ENCODE measurements around the gene ATXN8OS.
A peak's percentile ranks its signal among the peaks of the same experiment; 100 is the strongest.

The ATXN8OS gene

GRCh38 chr13:70107498-70108281, at the start of gene ATXN8OS:
Gene ATXN8OS (plus strand): TSS chr13:70107826.
- Histone ChIP-seq H3K4me1 (ENCODE audit: low read length) (no peaks in the 10 kb centered on the region), H3K27ac (ENCODE audit: low read length) (no peak within 1 kb of the TSS), H2AFZ (ENCODE audit: low read depth, low read length) (no peak within 1 kb of the TSS), H3K9me3 (ENCODE audit: insufficient read depth, low read length) (no peaks in the 10 kb centered on the region), H3K4me2 (ENCODE audit: low read length) (no peak within 1 kb of the TSS), H3K4me3 (ENCODE audit: low read length) (no peak within 1 kb of the TSS), H3K36me3 (replicated peaks; ENCODE audit: low read depth, low read length) (no peaks in the 10 kb centered on the region), H3K79me2 (ENCODE audit: low read length) (no peaks in the 10 kb centered on the region), H3K9ac (ENCODE audit: low read length) (no peak within 1 kb of the TSS), H3K27me3 (ENCODE audit: low read depth, low read length) (no peaks in the 10 kb centered on the region), H4K20me1 (ENCODE audit: insufficient read depth, low read length) (no peaks in the 10 kb centered on the region)
- no peak for TF ChIP-seq EZH2phosphoT487 (IDR thresholded peaks at IDR 0.05; ENCODE audit: low read depth)
- TF ChIP-seq CTCF (IDR thresholded peaks at IDR 0.05; ENCODE audit: low read depth, low read length): no peak

GRCh38 chr13:70080012-70080411, 27.6 kb upstream of the ATXN8OS start:
- H3K9ac ChIP-seq (ENCODE audit: low read length): no peak overlapping the region
- peaks cover 2% of the 10 kb centered on the region for H3K36me3 ChIP-seq (replicated peaks; ENCODE audit: low read depth, low read length)
- H3K79me2 ChIP-seq (ENCODE audit: low read length): no peaks in the 10 kb centered on the region
- peaks cover 21% of the 10 kb centered on the region for H3K4me1 ChIP-seq (ENCODE audit: low read length)
- H3K4me2 ChIP-seq (ENCODE audit: low read length): no peak overlapping the region
- H3K9me3 ChIP-seq (ENCODE audit: insufficient read depth, low read length): no peaks in the 10 kb centered on the region
- no peaks in the 10 kb centered on the region for H4K20me1 ChIP-seq (ENCODE audit: insufficient read depth, low read length)
- H2AFZ ChIP-seq (ENCODE audit: low read depth, low read length): no peak overlapping the region
- H3K27me3 ChIP-seq (ENCODE audit: low read depth, low read length): no peaks in the 10 kb centered on the region
- H3K27ac ChIP-seq (ENCODE audit: low read length): no peak overlapping the region
- no peak overlapping the region for H3K4me3 ChIP-seq (ENCODE audit: low read length)
- no peak for TF ChIP-seq CTCF (IDR thresholded peaks at IDR 0.05; ENCODE audit: low read depth, low read length)
- no peak for TF ChIP-seq EZH2phosphoT487 (IDR thresholded peaks at IDR 0.05; ENCODE audit: low read depth)

DNA sequence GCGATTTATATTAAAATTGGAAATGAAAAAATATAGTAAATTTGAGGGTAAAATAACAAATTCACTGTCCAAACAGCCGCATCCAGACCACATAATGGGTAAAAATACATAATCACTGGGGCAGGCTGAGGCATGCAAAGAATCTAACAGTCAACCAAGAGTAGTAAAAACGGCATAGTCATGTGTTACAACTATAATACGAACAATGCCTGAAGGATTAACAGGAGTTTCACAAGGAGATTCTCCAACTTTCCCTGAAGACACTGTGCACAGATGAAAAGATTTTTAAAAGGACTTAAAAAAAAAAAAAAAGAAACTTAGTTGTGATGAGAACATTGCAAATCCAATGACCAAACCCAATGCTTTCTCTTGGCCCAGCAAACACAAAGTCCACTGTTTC, 20.4 kb upstream of the ATXN8OS start:
- H3K4me3 ChIP-seq (ENCODE audit: low read length): no peak overlapping the region
- H3K9me3 ChIP-seq (ENCODE audit: insufficient read depth, low read length): no peaks in the 10 kb centered on the region

More for the DNA sequence above, 20.4 kb upstream of the ATXN8OS start:
- Histone ChIP-seq H3K36me3 (replicated peaks; ENCODE audit: low read depth, low read length) (peaks cover 2% of the 10 kb centered on the region), H3K4me1 (ENCODE audit: low read length) (peaks cover 49% of the 10 kb centered on the region), H3K27me3 (ENCODE audit: low read depth, low read length) (no peaks in the 10 kb centered on the region), H3K79me2 (ENCODE audit: low read length) (no peaks in the 10 kb centered on the region), H3K9ac (ENCODE audit: low read length) (no peak overlapping the region), H3K27ac (ENCODE audit: low read length) (no peak overlapping the region), H3K4me2 (ENCODE audit: low read length) (no peak overlapping the region), H4K20me1 (ENCODE audit: insufficient read depth, low read length) (no peaks in the 10 kb centered on the region), H2AFZ (ENCODE audit: low read depth, low read length) (peak overlapping the region; percentile 14; the same call in 1 of the 2 replicates)
- TF ChIP-seq CTCF (IDR thresholded peaks at IDR 0.05; ENCODE audit: low read depth, low read length) (no peak), EZH2phosphoT487 (IDR thresholded peaks at IDR 0.05; ENCODE audit: low read depth) (no peak)
